ENCODE data around the gene ANKRD9.

The ANKRD9 gene

GRCh38 chr14:102540315-102541028 is 30.9 kb upstream of the ANKRD9 start:
- DNase-seq (ENCODE audit: insufficient read length, low spot score) (no peak), FAIRE-seq (no peak)
- no peak for TF ChIP-seq CTCF (IDR thresholded peaks at IDR 0.05; ENCODE audit: insufficient read depth, missing control alignments)

- no peak for TF ChIP-seq CTCF (IDR thresholded peaks at IDR 0.05; ENCODE audit: insufficient read depth, missing control alignments)
- DNase-seq (ENCODE audit: insufficient read length, low spot score) (no peak), FAIRE-seq (no peak)
Observed at GRCh38 chr14:102539544-102540314, 30.2 kb upstream of the ANKRD9 start.

- no peak for FAIRE-seq
- TF ChIP-seq CTCF (IDR thresholded peaks at IDR 0.05; ENCODE audit: insufficient read depth, missing control alignments), result no peak
- peak; percentile 4 for DNase-seq (ENCODE audit: insufficient read length, low spot score)
Observed at GRCh38 chr14:102538602-102539543, 29.3 kb upstream of the ANKRD9 start.

- no peak for DNase-seq (ENCODE audit: insufficient read length, low spot score)
- no peak for FAIRE-seq
- no peak for TF ChIP-seq CTCF (IDR thresholded peaks at IDR 0.05; ENCODE audit: insufficient read depth, missing control alignments)
Observed at GRCh38 chr14:102537981-102538601, 28.5 kb upstream of the ANKRD9 start.

GRCh38 chr14:102532204-102532658 is 22.7 kb upstream of the ANKRD9 start:
- no peak for DNase-seq (ENCODE audit: insufficient read length, low spot score)
- no peak for TF ChIP-seq CTCF (IDR thresholded peaks at IDR 0.05; ENCODE audit: insufficient read depth, missing control alignments)
- FAIRE-seq, result no peak

- FAIRE-seq (no peak), DNase-seq (ENCODE audit: insufficient read length, low spot score) (no peak)
- TF ChIP-seq CTCF (IDR thresholded peaks at IDR 0.05; ENCODE audit: insufficient read depth, missing control alignments), result no peak
Observed at GRCh38 chr14:102530828-102531478, 21.4 kb upstream of the ANKRD9 start.

All from D721Med (cell line).